H9 (cell line): ENCODE results near the gene PEX16. TPM values are rescaled to one million over a fixed set of nuclear protein-coding genes. Genes with fewer than 3 reads are reported as not detected.

ENCODE experiments used
- DNase-seq: peaks from one replicate; pipeline ENCODE4 v3.0.0-alpha.2; 2017
- H2AFZ ChIP-seq: one replicate; pipeline ENCODE4 v1.6.1; 2013; ENCODE audit warnings: mild to moderate bottlenecking, low read length, control low read depth, moderate library complexity
- H2AK5ac ChIP-seq: 2 replicates; pipeline ENCODE4 v1.6.1; 2013; ENCODE audit warnings: low read length, control low read depth, mixed read lengths; ENCODE audit not compliant: insufficient read length
- H2BK120ac ChIP-seq: one replicate; pipeline ENCODE4 v1.6.1; 2013; ENCODE audit warnings: low read depth, mild to moderate bottlenecking, low read length, control low read depth, inconsistent platforms; ENCODE audit not compliant: poor library complexity, severe bottlenecking
- H2BK12ac ChIP-seq: 2 replicates; pipeline ENCODE4 v1.6.1; 2013; ENCODE audit warnings: low read length, control low read depth, mixed read lengths, low read depth; ENCODE audit not compliant: insufficient read length
- H2BK15ac ChIP-seq: 2 replicates; pipeline ENCODE4 v1.6.1; 2013; ENCODE audit warnings: low read depth, low read length, control low read depth
- H2BK20ac ChIP-seq: one replicate; pipeline ENCODE4 v1.6.1; 2013; ENCODE audit warnings: low read depth, mild to moderate bottlenecking, low read length, control low read depth, inconsistent platforms; ENCODE audit not compliant: poor library complexity, severe bottlenecking
- H2BK5ac ChIP-seq: 2 replicates; pipeline ENCODE4 v1.6.1; 2013; ENCODE audit warnings: low read length, control low read depth, mixed read lengths; ENCODE audit not compliant: insufficient read length
- H3K14ac ChIP-seq: 2 replicates; pipeline ENCODE4 v1.6.1; 2013; ENCODE audit warnings: low read length, control low read depth; ENCODE audit not compliant: insufficient read depth
- H3K18ac ChIP-seq: 2 replicates; pipeline ENCODE4 v1.6.1; 2013; ENCODE audit warnings: low read depth, mild to moderate bottlenecking, mixed read lengths, low read length, control low read depth; ENCODE audit not compliant: insufficient read length
- H3K23ac ChIP-seq: 2 replicates; pipeline ENCODE4 v1.6.1; 2013; ENCODE audit warnings: low read length, control low read depth, mixed read lengths, low read depth; ENCODE audit not compliant: insufficient read length
- H3K23me2 ChIP-seq: 2 replicates; pipeline ENCODE4 v1.6.1; 2013; ENCODE audit warnings: low read depth, mild to moderate bottlenecking, mixed read lengths, low read length, control low read depth; ENCODE audit not compliant: insufficient read length, poor library complexity, severe bottlenecking
- H3K27ac ChIP-seq: 2 replicates; pipeline ENCODE4 v1.5.1; 2013; ENCODE audit warnings: low read length, control low read depth, mixed read lengths, low read depth; ENCODE audit not compliant: insufficient read length
- H3K27me3 ChIP-seq: 2 replicates; pipeline ENCODE4 v1.6.1; 2013; ENCODE audit warnings: low read length, control low read depth, inconsistent platforms; ENCODE audit not compliant: insufficient read depth
- H3K4ac ChIP-seq: 2 replicates; pipeline ENCODE4 v1.6.1; 2013; ENCODE audit warnings: low read depth, mild to moderate bottlenecking, control low read depth, inconsistent platforms, low read length, moderate library complexity
- H3K4me1 ChIP-seq: 2 replicates; pipeline ENCODE4 v1.6.1; 2013; ENCODE audit warnings: low read length, control low read depth, inconsistent platforms; ENCODE audit not compliant: insufficient read depth
- H3K4me2 ChIP-seq: 2 replicates; pipeline ENCODE4 v1.6.1; 2013; ENCODE audit warnings: low read length, control low read depth, mixed read lengths; ENCODE audit not compliant: insufficient read length, insufficient read depth
- H3K56ac ChIP-seq: 2 replicates; pipeline ENCODE4 v1.6.1; 2013; ENCODE audit warnings: low read depth, mild to moderate bottlenecking, mixed read lengths, low read length, control low read depth; ENCODE audit not compliant: insufficient read length
- H3K79me1 ChIP-seq: 2 replicates; pipeline ENCODE4 v1.6.1; 2013; ENCODE audit warnings: low read depth, mild to moderate bottlenecking, moderate library complexity, low read length, control low read depth, inconsistent platforms; ENCODE audit not compliant: insufficient read depth, poor library complexity, severe bottlenecking
- H3K79me2 ChIP-seq: 2 replicates; pipeline ENCODE4 v1.6.1; 2013; ENCODE audit warnings: low read length, control low read depth, inconsistent platforms; ENCODE audit not compliant: insufficient read depth
- H3K9ac ChIP-seq: 2 replicates; pipeline ENCODE4 v1.6.1; 2013; ENCODE audit warnings: low read length, control low read depth, mixed read lengths; ENCODE audit not compliant: insufficient read length; ENCODE audit errors: extremely low read depth
- H3K9me3 ChIP-seq: one replicate; pipeline ENCODE4 v1.6.1; 2013; ENCODE audit warnings: low read depth, low read length, inconsistent platforms; ENCODE audit not compliant: control insufficient read depth
- H3T11ph ChIP-seq: one replicate; pipeline ENCODE4 v1.6.1; 2013; ENCODE audit warnings: mild to moderate bottlenecking, low read length, control low read depth, inconsistent platforms
- H4K20me1 ChIP-seq: one replicate; pipeline ENCODE4 v1.6.1; 2013; ENCODE audit not compliant: control insufficient read depth, insufficient read length, insufficient read depth
- H4K5ac ChIP-seq: 2 replicates; pipeline ENCODE4 v1.6.1; 2013; ENCODE audit warnings: low read depth, mild to moderate bottlenecking, mixed read lengths, low read length, control low read depth; ENCODE audit not compliant: insufficient read length
- H4K8ac ChIP-seq: replicated peaks from 2 replicates; pipeline ENCODE4 v1.6.1; 2013; ENCODE audit warnings: low read length, control low read depth, mixed read lengths, low read depth; ENCODE audit not compliant: insufficient read length
- H4K91ac ChIP-seq: 2 replicates; pipeline ENCODE4 v1.6.1; 2013; ENCODE audit warnings: low read depth, mild to moderate bottlenecking, moderate library complexity, mixed read lengths, low read length, control low read depth; ENCODE audit not compliant: insufficient read length
- H3K27ac Mint-ChIP-seq, 3 experiments: 2 replicates in 2 of 3; 3 replicates in 1 of 3; pipeline ENCODE4 v1.8.0; 2020 to 2021; ENCODE audit warnings: mixed read lengths in 3 of 3, mild to moderate bottlenecking in 1 of 3, moderate library complexity in 1 of 3
- H3K27me3 Mint-ChIP-seq: 2 replicates; pipeline ENCODE4 v1.8.0; 2021; ENCODE audit warnings: low read depth, mild to moderate bottlenecking, moderate library complexity, mixed read lengths
- H3K36me3 Mint-ChIP-seq, 3 experiments: 2 replicates in 2 of 3; 3 replicates in 1 of 3; pipeline ENCODE4 v1.8.0; 2020 to 2021; ENCODE audit warnings: low read depth in 3 of 3, mixed read lengths in 3 of 3; ENCODE audit not compliant: insufficient read depth in 1 of 3
- H3K4me1 Mint-ChIP-seq, 2 experiments: 2 replicates each; pipeline ENCODE4 v1.8.0; 2020; ENCODE audit warnings: mixed read lengths in 2 of 2
- H3K4me3 Mint-ChIP-seq, 2 experiments: 2 replicates in 1 of 2; 3 replicates in 1 of 2; pipeline ENCODE4 v1.8.0; 2020 to 2021; ENCODE audit warnings: mild to moderate bottlenecking in 2 of 2, mixed read lengths in 2 of 2, moderate library complexity in 1 of 2
- H3K9me3 Mint-ChIP-seq, 2 experiments: 2 replicates in 1 of 2; 3 replicates in 1 of 2; pipeline ENCODE4 v1.8.0; 2020; ENCODE audit warnings: mild to moderate bottlenecking in 2 of 2, mixed read lengths in 2 of 2, moderate library complexity in 1 of 2
- WGBS: extraction: QIAGEN DNeasy Blood & Tissue Kit; methylation state at CpG from one replicate; pipeline ENCODE4 v1.1.7; 2013; ENCODE audit warnings: missing lambda C conversion rate, low lambda C conversion rate, mixed read lengths; ENCODE audit not compliant: insufficient read length; ENCODE audit errors: extremely low coverage; 5-methylcytosine and 5-hydroxymethylcytosine counted together
- total RNA-seq: library from RNA; stranded (reverse); gene quantifications from 2 replicates; pipeline ENCODE4 v1.2.1, GENCODE V29; 2021
- TF ChIP-seq, protein P1 (sequence below): fragments of 200-600 bp; sonication (generic); conservative IDR thresholded peaks from 3 replicates; pipeline ENCODE4 v1.8.0; 2021; ENCODE audit warnings: antibody characterized with exemption, mild to moderate bottlenecking

Gene PEX16
- total RNA-seq, 1 experiment from 2014 or later = 30.8 TPM

DNA sequence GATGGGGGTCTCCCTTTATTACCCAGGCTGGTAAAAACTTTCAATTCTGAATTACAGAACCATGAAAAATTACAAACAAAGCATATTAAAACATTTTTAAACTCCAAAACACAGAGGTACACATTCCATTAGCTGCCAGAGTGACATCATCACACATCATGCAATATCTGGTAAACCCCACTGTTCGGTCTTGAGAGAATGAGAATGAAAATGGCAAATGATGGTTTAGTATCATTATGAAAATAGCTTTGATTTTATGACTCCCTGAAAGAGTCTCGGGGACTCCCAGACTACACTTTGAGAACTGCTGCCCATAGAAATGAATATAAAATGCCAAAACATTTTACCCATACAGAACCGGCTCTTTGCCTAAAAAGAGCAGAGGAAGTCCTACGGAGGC is 23.6 kb upstream of the PEX16 start:
- Histone ChIP-seq H3K27ac (no peak overlapping the region), H3K4ac (no peak overlapping the region), H3K79me1 (no peaks in the 10 kb centered on the region), H3K9ac (no peak overlapping the region), H2BK20ac (no peak overlapping the region), H4K91ac (no peak overlapping the region), H3K23me2 (no peaks in the 10 kb centered on the region), H3K27me3 (no peaks in the 10 kb centered on the region), H4K20me1 (no peaks in the 10 kb centered on the region), H3K4me1 (0 out of 2 replicates have a peak, but pooled peaks cover 2% of the 10 kb centered on the region), H3K23ac (no peak overlapping the region), H2BK15ac (no peak overlapping the region), H2BK120ac (no peak overlapping the region), H2BK12ac (no peak overlapping the region), H2BK5ac (no peak overlapping the region), H3T11ph (no peak overlapping the region), H3K14ac (no peak overlapping the region), H4K8ac (no peak overlapping the region), H2AK5ac (no peak overlapping the region), H3K18ac (no peak overlapping the region), H4K5ac (no peak overlapping the region), H3K79me2 (no peaks in the 10 kb centered on the region), H3K56ac (no peak overlapping the region), H2AFZ (no peak overlapping the region), H3K9me3 (no peaks in the 10 kb centered on the region), H3K4me2 (no peak overlapping the region)
- H3K27me3 Mint-ChIP-seq = no peaks in the 10 kb centered on the region
- peaks cover 4 to 33% (median 21%) of the 10 kb centered on the region in 3 experiments; a peak in 5 of 7 replicates for H3K36me3 Mint-ChIP-seq
- WGBS = no CpG with 5 or more reads among the region's 4 CpGs
- no peak overlapping the region for H3K4me3 Mint-ChIP-seq
- TF ChIP-seq, protein P1, sequence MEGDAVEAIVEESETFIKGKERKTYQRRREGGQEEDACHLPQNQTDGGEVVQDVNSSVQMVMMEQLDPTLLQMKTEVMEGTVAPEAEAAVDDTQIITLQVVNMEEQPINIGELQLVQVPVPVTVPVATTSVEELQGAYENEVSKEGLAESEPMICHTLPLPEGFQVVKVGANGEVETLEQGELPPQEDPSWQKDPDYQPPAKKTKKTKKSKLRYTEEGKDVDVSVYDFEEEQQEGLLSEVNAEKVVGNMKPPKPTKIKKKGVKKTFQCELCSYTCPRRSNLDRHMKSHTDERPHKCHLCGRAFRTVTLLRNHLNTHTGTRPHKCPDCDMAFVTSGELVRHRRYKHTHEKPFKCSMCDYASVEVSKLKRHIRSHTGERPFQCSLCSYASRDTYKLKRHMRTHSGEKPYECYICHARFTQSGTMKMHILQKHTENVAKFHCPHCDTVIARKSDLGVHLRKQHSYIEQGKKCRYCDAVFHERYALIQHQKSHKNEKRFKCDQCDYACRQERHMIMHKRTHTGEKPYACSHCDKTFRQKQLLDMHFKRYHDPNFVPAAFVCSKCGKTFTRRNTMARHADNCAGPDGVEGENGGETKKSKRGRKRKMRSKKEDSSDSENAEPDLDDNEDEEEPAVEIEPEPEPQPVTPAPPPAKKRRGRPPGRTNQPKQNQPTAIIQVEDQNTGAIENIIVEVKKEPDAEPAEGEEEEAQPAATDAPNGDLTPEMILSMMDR = no peak
- DNase-seq = no peak
- peaks cover 10 to 14% of the 10 kb centered on the region in 2 experiments for H3K4me1 Mint-ChIP-seq
- H3K27ac Mint-ChIP-seq = peak overlapping the region in 1 of 3 experiments; percentile 22; a peak in 1 of 7 replicates
- H3K9me3 Mint-ChIP-seq = no peaks in the 10 kb centered on the region
